GM21381 (cell line): ENCODE results near the gene ATXN8OS.
"Not testable (repeated sequence)": the region's sequence is repeated elsewhere in the genome, so short reads cannot be mapped to it uniquely, and the experiment has no call there.

Experiments
- ATAC-seq: cut with Tn5 transposase; IDR thresholded peaks from one replicate; pipeline ENCODE4 v1.9.1; 2021; ENCODE audit warnings: mild to moderate bottlenecking, moderate library complexity; ENCODE audit not compliant: unreplicated experiment

The ATXN8OS gene

GRCh38 chr13:70107498-70108281, at the start of gene ATXN8OS:
Gene ATXN8OS (plus strand): TSS chr13:70107826.
- no peak for ATAC-seq

GRCh38 chr13:70080012-70080411, 27.6 kb upstream of the ATXN8OS start:
- ATAC-seq = no peak

- ATAC-seq = no peak
Observed at GRCh38 chr13:70087247-70087646, 20.4 kb upstream of the ATXN8OS start.

- ATAC-seq = no peak
Observed at GRCh38 chr13:70088926-70089325, 18.7 kb upstream of the ATXN8OS start.

GRCh38 chr13:70090036-70090723, 17.4 kb upstream of the ATXN8OS start:
- no peak for ATAC-seq

- ATAC-seq = no peak
Observed at GRCh38 chr13:70098669-70099068, 9.0 kb upstream of the ATXN8OS start.

GRCh38 chr13:70104481-70104880, 3.1 kb upstream of the ATXN8OS start:
- ATAC-seq = no peak

GRCh38 chr13:70107125-70107497, 515 bp upstream of the ATXN8OS start:
- no peak for ATAC-seq

- no peak for ATAC-seq
Observed at GRCh38 chr13:70108356-70109105, 905 bp downstream of the ATXN8OS start, which contains the start of gene KLHL1. Gene KLHL1 (minus strand): TSS chr13:70108452. CDS start chr13:70107699, 753 bp downstream.

- no peak for ATAC-seq
Observed at GRCh38 chr13:70117338-70117905, 9.8 kb downstream of the ATXN8OS start.

- ATAC-seq = no peak
Observed at GRCh38 chr13:70125693-70126092, 18.1 kb downstream of the ATXN8OS start.

- ATAC-seq = no peak
Observed at GRCh38 chr13:70128098-70128497, 20.5 kb downstream of the ATXN8OS start.

GRCh38 chr13:70142658-70143057, 35.0 kb downstream of the ATXN8OS start:
- ATAC-seq = not testable (repeated sequence)

- no peak for ATAC-seq
Observed at GRCh38 chr13:70162141-70162540, 54.5 kb downstream of the ATXN8OS start.

GRCh38 chr13:70170689-70171088, 63.1 kb downstream of the ATXN8OS start:
- no peak for ATAC-seq

GRCh38 chr13:70171151-70171550, 63.5 kb downstream of the ATXN8OS start:
- no peak for ATAC-seq

- no peak for ATAC-seq
Observed at GRCh38 chr13:70172946-70173597, 65.4 kb downstream of the ATXN8OS start.

GRCh38 chr13:70173598-70173959, 66.0 kb downstream of the ATXN8OS start:
- no peak for ATAC-seq

- no peak for ATAC-seq
Observed at GRCh38 chr13:70178346-70178745, 70.7 kb downstream of the ATXN8OS start.
